Gastrocnemius medialis (tissue), 4 donors: ENCODE measurements around the gene RANBP17.

Experiments
- POLR2A ChIP-seq, 2 donors: fragments of 450-650 bp; IDR thresholded peaks; one replicate each; pipeline ENCODE4 v1.6.1; 2017; ENCODE audit warnings: antibody characterized with exemption in 2 of 2, mild to moderate bottlenecking in 2 of 2, moderate library complexity in 2 of 2
- TF ChIP-seq, protein P1 (sequence below), 5 experiments: fragments of 450-650 bp in 3 of 5; fragments of 200-600 bp in 2 of 5; sonication (generic) in 2 of 5; IDR thresholded peaks in 4 of 5; conservative IDR thresholded peaks in 1 of 5; 1 replicate in 4 of 5; 2 replicates in 1 of 5; pipeline ENCODE4 v1.5.1; 2016 to 2019; ENCODE audit warnings: antibody characterized with exemption in 5 of 5, mild to moderate bottlenecking in 3 of 5, moderate library complexity in 3 of 5

DNA sequence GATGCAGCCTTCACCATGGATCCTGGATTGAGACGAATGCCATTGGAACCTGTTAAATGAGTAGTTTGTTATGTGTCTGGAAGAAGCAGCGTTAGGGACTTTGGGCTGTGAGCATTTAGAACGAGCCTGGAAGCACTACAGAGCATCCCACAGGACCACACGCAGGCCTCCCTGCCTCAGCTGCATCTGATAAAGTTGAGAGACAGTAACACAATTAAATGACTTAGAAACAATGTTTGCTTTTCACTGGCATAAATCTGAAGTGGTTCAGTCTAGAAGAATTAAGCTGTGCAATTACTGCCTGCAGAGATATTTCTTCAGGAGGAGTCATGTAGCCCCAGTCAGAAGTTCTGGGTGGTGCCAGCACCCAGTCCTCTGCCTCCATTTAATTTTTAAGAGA lies 437.4 kb downstream of the RANBP17 start:
- TF ChIP-seq, protein P1, sequence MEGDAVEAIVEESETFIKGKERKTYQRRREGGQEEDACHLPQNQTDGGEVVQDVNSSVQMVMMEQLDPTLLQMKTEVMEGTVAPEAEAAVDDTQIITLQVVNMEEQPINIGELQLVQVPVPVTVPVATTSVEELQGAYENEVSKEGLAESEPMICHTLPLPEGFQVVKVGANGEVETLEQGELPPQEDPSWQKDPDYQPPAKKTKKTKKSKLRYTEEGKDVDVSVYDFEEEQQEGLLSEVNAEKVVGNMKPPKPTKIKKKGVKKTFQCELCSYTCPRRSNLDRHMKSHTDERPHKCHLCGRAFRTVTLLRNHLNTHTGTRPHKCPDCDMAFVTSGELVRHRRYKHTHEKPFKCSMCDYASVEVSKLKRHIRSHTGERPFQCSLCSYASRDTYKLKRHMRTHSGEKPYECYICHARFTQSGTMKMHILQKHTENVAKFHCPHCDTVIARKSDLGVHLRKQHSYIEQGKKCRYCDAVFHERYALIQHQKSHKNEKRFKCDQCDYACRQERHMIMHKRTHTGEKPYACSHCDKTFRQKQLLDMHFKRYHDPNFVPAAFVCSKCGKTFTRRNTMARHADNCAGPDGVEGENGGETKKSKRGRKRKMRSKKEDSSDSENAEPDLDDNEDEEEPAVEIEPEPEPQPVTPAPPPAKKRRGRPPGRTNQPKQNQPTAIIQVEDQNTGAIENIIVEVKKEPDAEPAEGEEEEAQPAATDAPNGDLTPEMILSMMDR (IDR thresholded peaks at IDR 0.05 in 4 of 5, conservative IDR thresholded peaks at IDR 0.05 in 1 of 5), result no peak
- TF ChIP-seq POLR2A (IDR thresholded peaks at IDR 0.05), result no peak
